ENCODE measurements around the gene PLCL1.

DNA sequence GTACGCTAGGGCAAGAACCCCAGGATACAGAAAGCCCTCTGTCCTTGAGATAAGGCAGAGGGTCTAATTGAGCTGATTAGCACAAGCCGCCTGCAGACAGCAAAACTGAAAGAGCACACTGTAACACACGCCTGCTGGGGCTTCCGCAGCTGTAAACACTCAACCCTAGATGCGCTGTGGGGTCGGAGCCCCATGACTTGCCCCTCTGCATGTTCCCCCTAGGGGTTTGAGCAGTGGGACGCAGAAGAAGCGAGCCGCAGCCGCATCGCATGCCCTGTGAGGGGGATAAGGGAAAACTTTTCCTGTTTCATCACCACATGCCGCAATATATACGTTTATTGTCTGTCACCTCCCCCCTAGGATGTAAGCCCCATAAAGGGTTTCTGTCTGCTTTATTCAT is 384.6 kb downstream of the PLCL1 start:
- TF ChIP-seq SUZ12 (IDR thresholded peaks at IDR 0.05) = no peak
- TF ChIP-seq LEF1 (IDR thresholded peaks at IDR 0.05; ENCODE audit: borderline replicate concordance) = no peak
- no peak for TF ChIP-seq TARDBP (IDR thresholded peaks at IDR 0.05)
- TF ChIP-seq SP1 (IDR thresholded peaks at IDR 0.05) = no peak
- no peak for TF ChIP-seq BHLHE40 (IDR thresholded peaks at IDR 0.05; ENCODE audit: borderline replicate concordance)
- TF ChIP-seq HDGF (IDR thresholded peaks at IDR 0.05; ENCODE audit: borderline replicate concordance) = no peak
- no peak for TF ChIP-seq NFRKB (IDR thresholded peaks at IDR 0.05)
- no peak for TF ChIP-seq ZNF384 (IDR thresholded peaks at IDR 0.05)
- TF ChIP-seq ELF4 (IDR thresholded peaks at IDR 0.05) = no peak
- no peak for TF ChIP-seq FOXK2 (IDR thresholded peaks at IDR 0.05)
- no peak for TF ChIP-seq FOXM1 (IDR thresholded peaks at IDR 0.05; ENCODE audit: borderline replicate concordance)
- no peak for TF ChIP-seq ARNT (IDR thresholded peaks at IDR 0.05)
